HG03039 (cell line): ENCODE results near the gene TMPRSS7.

Source experiments
- ATAC-seq: cut with Tn5 transposase; IDR thresholded peaks from one replicate; pipeline ENCODE4 v1.9.1; 2021; ENCODE audit warnings: mild to moderate bottlenecking, moderate library complexity; ENCODE audit not compliant: unreplicated experiment

TMPRSS7 gene

GRCh38 chr3:112092496-112093179 is 58.1 kb downstream of the TMPRSS7 start:
- ATAC-seq = no peak

- ATAC-seq = no peak
These were observed 58.6 kb downstream of the TMPRSS7 start for GRCh38 chr3:112093180-112093522.

DNA sequence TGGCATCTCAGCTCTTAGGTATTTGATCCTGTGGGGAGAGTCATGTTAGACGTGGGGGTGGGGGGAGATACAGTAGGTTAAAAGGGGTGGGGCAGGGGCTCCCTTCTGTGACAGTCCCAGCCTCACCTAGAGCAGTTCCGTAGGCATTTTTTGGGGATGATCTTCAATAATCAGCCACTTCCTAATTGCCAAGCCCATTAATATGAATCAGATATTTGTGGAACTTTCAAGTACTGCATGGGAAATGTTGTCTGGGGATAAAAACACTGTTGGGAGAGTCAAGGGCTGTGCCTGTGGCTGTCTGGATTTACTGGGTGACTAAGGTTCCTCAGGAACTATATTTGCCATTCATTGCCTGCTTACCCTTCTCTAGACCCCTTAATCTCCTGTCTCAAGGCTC is 61.2 kb downstream of the TMPRSS7 start:
- ATAC-seq = no peak

DNA sequence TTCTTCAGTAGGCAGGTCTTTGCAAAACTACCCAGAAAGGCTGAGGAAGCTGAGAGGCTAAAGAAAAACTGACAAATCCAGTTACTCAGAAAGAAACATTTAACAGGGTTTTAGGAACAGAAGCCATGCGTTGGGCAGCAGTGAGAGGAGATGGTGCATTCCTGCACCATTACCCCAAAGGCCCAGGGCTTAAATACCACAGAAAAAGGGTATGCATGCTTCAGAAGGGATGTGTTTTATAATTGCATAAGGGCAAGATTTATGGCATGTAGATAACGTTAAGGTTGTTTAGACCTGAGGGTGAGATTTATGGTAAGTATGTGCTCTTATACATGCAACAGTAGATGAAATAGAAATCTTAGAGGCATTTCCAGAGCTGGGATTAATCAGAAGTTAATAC is 61.6 kb downstream of the TMPRSS7 start:
- no peak for ATAC-seq

DNA sequence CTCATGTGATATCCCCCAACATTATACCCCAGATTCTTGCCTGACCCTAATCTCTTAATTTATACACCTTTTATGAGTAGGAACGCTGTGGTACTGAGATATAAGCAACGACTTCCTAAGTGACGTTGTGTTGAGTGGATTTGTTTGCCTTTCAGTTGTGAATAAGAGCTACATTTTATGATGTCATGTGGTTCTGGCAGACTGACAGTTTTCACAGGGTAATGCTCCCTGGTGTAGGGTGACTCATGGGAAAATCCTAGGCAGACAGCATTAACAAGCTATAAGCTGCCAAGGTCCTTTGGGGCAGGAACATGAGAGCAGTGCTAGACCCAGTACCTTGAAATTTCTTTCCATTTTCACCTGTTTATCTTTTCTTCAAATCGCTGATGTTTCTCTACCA is 62.8 kb downstream of the TMPRSS7 start:
- ATAC-seq = peak; percentile 61

DNA sequence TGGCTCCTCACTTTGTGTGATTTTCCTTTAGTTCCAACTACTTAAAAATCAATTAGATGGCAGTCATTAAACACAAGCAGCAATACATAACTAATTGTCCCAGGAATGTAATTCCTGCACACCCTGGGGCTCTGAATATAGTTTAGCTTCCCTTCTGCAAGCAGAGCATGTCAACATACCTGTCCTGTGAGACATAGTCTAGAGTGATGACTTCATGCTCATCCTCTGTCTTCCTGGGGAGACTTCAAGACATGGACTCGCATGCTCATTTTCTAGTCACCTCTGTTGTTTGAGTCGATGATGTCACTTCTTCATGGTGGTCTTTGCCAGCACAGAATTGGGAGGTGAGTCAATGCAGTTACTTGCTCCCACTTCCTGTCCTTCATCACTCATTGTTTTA is 67.4 kb downstream of the TMPRSS7 start:
- no peak for ATAC-seq

GRCh38 chr3:112104774-112105173 is 70.2 kb downstream of the TMPRSS7 start:
- no peak for ATAC-seq

DNA sequence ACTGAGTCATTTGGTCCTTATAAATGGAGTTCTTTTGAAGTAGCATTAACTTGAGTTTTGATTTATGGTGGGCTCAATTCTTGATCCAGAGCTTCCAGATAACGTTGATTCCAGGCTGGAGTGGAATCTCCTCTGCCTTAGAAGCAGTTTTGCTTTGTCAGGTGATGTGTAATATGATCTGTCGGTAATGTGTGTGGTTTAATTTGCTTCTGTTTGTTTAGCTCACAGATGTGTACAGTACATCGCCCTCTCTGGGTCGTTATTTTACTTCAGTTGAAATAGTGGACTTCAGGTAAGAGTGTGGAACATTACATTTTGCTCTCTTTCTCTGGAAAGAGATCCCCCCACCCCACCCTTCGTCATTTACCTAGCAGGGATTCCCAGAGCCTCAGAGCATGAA is 74.8 kb downstream of the TMPRSS7 start:
- no peak for ATAC-seq

DNA sequence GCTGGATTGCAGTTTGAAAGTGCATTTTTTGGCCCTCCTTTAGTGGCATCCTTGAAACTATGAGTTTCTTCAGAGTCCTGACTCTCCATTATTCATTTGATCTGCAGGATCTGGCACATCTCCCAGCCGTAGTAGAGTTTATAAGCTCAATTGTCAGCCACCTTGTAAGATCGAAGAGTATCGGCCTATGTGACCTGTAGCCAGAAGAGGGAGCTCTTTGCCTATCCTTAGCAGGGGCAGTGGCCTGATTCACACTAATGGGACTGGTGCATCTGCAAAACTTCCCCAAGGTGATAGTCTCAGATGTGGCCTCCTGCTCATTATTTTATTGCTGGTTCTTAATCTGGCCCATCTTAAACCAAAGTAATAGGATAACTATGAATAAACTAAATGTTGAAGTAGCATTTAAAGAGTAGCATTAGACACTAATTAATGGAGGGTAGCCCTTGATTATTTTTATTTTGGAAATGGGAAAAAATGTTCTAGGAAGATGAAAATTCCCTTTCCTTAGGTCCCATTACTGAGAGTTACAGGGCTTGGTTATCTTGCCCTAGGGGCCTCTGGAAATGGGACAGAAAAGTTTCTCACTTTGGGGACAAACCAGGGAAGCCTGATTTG is 77.4 kb downstream of the TMPRSS7 start:
- peak; percentile 43 for ATAC-seq

GRCh38 chr3:112114576-112115160 is 80.1 kb downstream of the TMPRSS7 start:
- ATAC-seq = no peak

GRCh38 chr3:112115161-112115739 is 80.7 kb downstream of the TMPRSS7 start:
- peak; percentile 44 for ATAC-seq

DNA sequence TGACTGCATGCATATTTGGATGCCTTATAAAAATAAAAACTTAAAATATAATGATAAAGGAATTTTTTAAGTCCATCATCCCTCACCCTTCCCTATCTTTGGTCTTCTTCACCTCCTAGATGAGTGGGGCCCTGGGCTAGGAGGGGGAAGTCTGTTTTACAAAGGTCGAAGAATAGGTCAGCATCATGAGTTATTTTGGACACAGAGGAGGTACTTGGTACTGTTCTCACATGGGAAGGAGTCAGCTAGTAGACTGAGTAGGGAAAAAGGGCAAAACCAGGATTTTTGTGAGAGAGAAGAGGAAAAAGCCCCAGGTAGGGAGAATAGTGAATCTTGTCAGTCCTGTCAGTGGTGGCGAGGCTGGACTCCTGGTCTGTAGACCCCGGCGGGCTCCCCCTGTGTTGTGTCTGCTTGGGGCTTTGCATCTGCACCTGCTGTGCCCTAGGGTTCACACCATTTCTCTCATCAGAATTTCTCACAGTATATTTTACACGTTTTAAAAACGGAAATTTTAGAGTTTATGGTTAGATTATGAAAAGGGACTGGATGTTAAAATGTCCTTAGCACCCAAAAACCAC is 81.4 kb downstream of the TMPRSS7 start:
- no peak for ATAC-seq

- no peak for ATAC-seq
These were observed 82.2 kb downstream of the TMPRSS7 start for GRCh38 chr3:112116748-112117186.

DNA sequence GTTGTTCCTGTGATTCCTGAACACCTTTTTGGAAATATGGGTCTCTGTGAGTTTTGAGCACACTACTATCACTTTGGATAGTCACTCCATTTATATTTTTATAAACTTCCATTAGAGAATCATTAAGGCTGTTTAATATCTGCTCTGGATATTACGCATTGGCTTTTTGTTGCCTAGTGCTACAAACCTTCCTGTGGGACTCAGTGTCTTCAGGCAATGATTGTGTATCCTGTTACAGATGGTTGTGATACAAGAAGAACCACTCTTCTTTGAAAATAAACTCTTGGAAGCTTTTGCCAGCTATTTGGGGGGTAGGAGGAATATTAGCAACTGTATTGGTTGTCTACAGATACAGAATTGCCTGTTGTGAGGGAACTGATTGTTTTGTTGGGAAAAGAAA is 82.9 kb downstream of the TMPRSS7 start:
- no peak for ATAC-seq

GRCh38 chr3:112117841-112118571 is 83.5 kb downstream of the TMPRSS7 start:
- no peak for ATAC-seq

DNA sequence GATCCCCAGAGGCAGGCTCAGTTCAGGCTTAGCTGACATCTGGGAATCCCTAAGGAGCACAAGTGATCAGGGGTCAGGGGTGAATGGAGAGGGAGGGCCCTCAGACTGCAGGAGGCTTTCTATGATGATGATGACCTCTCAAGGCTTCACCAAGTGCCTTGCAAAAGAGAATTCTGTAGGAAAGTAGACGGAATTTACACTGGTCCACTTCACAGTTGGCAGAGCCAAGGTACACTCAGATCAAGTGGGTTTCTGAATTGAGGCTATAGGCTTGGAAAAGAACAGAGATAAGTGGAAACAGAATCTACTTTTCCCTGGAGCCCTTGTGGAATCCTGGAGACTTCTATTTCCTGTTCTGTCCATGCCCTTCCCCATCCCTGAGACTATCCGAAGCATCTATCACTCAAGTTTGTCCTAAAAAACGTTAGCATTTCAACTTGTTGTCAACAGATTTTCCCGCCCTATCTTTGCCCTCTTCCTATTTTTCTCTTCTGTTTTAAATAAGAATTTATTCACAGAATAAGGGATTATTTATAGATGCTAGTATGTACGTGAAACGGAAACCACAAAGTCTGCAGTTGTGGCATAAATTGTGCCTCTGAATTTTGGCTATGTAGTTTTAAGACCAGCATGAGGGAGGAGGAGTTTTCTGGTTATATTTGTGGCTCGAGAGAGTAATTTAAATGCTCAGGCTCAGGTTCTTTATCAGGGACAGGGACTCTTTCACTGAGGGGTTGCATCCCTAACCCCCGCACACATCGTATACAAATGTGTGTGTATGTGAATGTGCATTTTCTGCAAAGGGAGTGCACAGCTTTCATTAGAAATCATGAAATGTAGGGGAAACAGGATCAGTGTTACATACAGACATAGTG is 85.7 kb downstream of the TMPRSS7 start:
- ATAC-seq = no peak

DNA sequence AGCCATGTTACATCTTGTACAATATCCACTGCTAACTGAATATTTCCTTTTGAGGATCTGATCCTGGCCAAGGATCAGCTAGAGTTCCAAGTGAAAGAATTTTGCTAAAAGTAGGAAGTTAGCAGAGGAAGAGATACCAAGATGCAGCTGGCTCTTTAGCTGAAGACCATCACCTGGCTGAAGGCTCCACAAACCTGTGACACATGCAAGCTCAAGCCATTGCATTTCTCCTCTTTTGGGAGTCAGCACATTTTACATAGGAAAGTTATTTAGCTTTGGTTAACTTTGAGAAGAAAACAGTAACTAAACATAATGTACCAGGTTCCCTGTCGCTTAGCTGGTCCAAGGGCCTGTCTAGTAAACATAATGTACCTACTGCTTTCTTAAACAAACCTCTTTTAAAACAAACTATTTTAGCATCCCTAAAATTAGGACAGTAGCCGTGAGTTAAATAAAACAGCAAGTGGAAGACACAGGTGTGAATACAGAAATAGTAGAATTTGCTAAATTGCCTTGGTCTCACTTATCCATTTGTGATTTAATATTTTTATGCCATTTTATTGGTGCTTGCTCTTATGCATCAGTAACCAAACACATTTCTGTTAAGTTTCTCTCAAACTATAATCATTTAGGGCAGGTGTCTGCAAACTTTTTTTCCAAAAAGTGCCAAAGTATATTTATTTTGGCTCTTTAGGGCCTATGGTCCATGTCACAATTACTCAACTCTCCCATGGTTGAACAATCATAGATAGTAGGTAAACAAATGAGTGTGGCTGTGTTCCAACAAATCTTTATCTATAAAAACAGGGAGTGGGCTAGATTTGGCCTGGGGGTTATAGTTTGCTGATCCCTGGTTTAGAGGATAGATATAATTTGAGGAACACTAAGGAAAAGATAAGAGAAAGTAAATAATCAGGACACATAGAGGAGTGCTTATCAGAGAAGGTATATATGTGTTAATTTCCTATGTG is 87.3 kb downstream of the TMPRSS7 start:
- ATAC-seq = no peak

- no peak for ATAC-seq
These were observed 88.3 kb downstream of the TMPRSS7 start for GRCh38 chr3:112122870-112123269.

DNA sequence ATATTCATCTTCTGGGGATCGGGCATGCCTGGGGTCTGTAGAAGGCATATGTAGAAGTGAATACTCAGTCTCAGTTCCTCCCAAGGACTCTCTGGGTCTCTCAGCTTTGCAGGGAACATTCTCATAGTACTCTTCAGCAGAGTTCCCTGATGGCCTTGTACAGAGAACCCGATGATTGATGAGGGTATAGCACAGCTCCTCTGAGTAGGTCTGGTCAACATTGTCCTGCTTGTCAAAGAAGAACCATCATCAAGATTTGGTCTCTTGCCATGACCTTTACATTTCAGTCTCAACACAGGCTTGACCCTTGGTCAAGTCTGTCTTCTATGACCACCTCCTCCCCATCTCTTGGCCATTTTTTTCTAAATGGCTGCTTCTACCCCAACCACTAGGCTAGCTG is 89.0 kb downstream of the TMPRSS7 start:
- ATAC-seq = no peak
